ENCODE measurements around the gene POU2AF3. TPM values are rescaled to one million over a fixed set of nuclear protein-coding genes. Genes with fewer than 3 reads are reported as not detected.

The POU2AF3 gene
- total RNA-seq, 4 donors from 2014 or later = 0.22 to 0.58 (median 0.46) TPM; not detected in 1

- H3K4me1 ChIP-seq = no peaks in the 10 kb centered on the region
- ATAC-seq (peak; percentile 58 to 61), DNase-seq (peak in 1 of 2 donors; percentile 29)
- TF ChIP-seq POLR2A (IDR thresholded peaks at IDR 0.05) (no peak), CTCF (IDR thresholded peaks at IDR 0.05 in 4 of 5, conservative IDR thresholded peaks at IDR 0.05 in 1 of 5) (no peak)
- H3K36me3 ChIP-seq = no peaks in the 10 kb centered on the region
- H3K4me3 ChIP-seq = no peak overlapping the region
- H3K27ac ChIP-seq = no peak overlapping the region
- H3K9me3 ChIP-seq = no peaks in the 10 kb centered on the region
- in situ Hi-C loops (cut with MboI; ENCODE audit: low sequenced_read_pairs in 4 of 4) (no loop called here), intact Hi-C loops (cut with DNase I; ENCODE audit: low total_unique reads) (loop anchor here (10.0 kb wide), 1 partner anchor 77 kb away; no protein-coding TSS in a partner anchor)
- no peaks in the 10 kb centered on the region for H3K27me3 ChIP-seq
These were observed 49.4 kb downstream of the POU2AF3 start for GRCh38 chr11:111347723-111348115.

- no peaks in the 10 kb centered on the region for H3K4me1 ChIP-seq
- in situ Hi-C loops (cut with MboI; ENCODE audit: low sequenced_read_pairs in 4 of 4) = no loop called here
- H3K4me3 ChIP-seq = no peak overlapping the region
- TF ChIP-seq POLR2A (IDR thresholded peaks at IDR 0.05) (no peak), CTCF (IDR thresholded peaks at IDR 0.05 in 4 of 5, conservative IDR thresholded peaks at IDR 0.05 in 1 of 5) (no peak)
- H3K27me3 ChIP-seq = no peaks in the 10 kb centered on the region
- H3K27ac ChIP-seq = no peak overlapping the region
- ATAC-seq (no peak), DNase-seq (no peak)
- no peaks in the 10 kb centered on the region for H3K36me3 ChIP-seq
- intact Hi-C loops (cut with DNase I; ENCODE audit: low total_unique reads) = loop anchor here (10.0 kb wide), 1 partner anchor 77 kb away; no protein-coding TSS in a partner anchor
- H3K9me3 ChIP-seq = no peaks in the 10 kb centered on the region
These were observed 49.8 kb downstream of the POU2AF3 start for GRCh38 chr11:111348147-111348546.

- intact Hi-C loops (cut with DNase I; ENCODE audit: low total_unique reads) (loop anchor here (10.0 kb wide), 1 partner anchor 76 kb away; no protein-coding TSS in a partner anchor), in situ Hi-C loops (cut with MboI; ENCODE audit: low sequenced_read_pairs in 4 of 4) (no loop called here)
- Histone ChIP-seq H3K27me3 (no peaks in the 10 kb centered on the region), H3K36me3 (no peaks in the 10 kb centered on the region), H3K9me3 (no peaks in the 10 kb centered on the region), H3K4me3 (no peak overlapping the region), H3K4me1 (no peaks in the 10 kb centered on the region), H3K27ac (no peak overlapping the region)
- DNase-seq = no peak
- TF ChIP-seq CTCF (IDR thresholded peaks at IDR 0.05 in 4 of 5, conservative IDR thresholded peaks at IDR 0.05 in 1 of 5) (no peak), POLR2A (IDR thresholded peaks at IDR 0.05) (no peak)
- no peak for ATAC-seq
These were observed 50.9 kb downstream of the POU2AF3 start for GRCh38 chr11:111349191-111349695.

GRCh38 chr11:111350811-111351210 is 52.5 kb downstream of the POU2AF3 start:
- in situ Hi-C loops (cut with MboI; ENCODE audit: low sequenced_read_pairs in 4 of 4) (no loop called here), intact Hi-C loops (cut with DNase I; ENCODE audit: low total_unique reads) (no loop called here)
- no peak for ATAC-seq
- no peak for DNase-seq
- Histone ChIP-seq H3K36me3 (no peaks in the 10 kb centered on the region), H3K4me1 (no peaks in the 10 kb centered on the region), H3K9me3 (no peaks in the 10 kb centered on the region), H3K4me3 (no peak overlapping the region), H3K27me3 (no peaks in the 10 kb centered on the region), H3K27ac (no peak overlapping the region)
- no peak for TF ChIP-seq POLR2A (IDR thresholded peaks at IDR 0.05)
- TF ChIP-seq CTCF (IDR thresholded peaks at IDR 0.05 in 4 of 5, conservative IDR thresholded peaks at IDR 0.05 in 1 of 5) = no peak

All from gastrocnemius medialis (tissue), 4 donors.